ENCODE results near the gene ITGA1.

The ITGA1 gene

GRCh38 chr5:52909192-52909591, 121.5 kb downstream of the ITGA1 start (continued):
- TF ChIP-seq ZNF169 (tag by site-specific recombination; IDR thresholded peaks at IDR 0.05) = no peak
- TF ChIP-seq ZNF341 (tag by site-specific recombination; IDR thresholded peaks at IDR 0.05; ENCODE audit: low read depth) = no peak
- TF ChIP-seq, protein P1, sequence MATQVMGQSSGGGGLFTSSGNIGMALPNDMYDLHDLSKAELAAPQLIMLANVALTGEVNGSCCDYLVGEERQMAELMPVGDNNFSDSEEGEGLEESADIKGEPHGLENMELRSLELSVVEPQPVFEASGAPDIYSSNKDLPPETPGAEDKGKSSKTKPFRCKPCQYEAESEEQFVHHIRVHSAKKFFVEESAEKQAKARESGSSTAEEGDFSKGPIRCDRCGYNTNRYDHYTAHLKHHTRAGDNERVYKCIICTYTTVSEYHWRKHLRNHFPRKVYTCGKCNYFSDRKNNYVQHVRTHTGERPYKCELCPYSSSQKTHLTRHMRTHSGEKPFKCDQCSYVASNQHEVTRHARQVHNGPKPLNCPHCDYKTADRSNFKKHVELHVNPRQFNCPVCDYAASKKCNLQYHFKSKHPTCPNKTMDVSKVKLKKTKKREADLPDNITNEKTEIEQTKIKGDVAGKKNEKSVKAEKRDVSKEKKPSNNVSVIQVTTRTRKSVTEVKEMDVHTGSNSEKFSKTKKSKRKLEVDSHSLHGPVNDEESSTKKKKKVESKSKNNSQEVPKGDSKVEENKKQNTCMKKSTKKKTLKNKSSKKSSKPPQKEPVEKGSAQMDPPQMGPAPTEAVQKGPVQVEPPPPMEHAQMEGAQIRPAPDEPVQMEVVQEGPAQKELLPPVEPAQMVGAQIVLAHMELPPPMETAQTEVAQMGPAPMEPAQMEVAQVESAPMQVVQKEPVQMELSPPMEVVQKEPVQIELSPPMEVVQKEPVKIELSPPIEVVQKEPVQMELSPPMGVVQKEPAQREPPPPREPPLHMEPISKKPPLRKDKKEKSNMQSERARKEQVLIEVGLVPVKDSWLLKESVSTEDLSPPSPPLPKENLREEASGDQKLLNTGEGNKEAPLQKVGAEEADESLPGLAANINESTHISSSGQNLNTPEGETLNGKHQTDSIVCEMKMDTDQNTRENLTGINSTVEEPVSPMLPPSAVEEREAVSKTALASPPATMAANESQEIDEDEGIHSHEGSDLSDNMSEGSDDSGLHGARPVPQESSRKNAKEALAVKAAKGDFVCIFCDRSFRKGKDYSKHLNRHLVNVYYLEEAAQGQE (tag by site-specific recombination; IDR thresholded peaks at IDR 0.05) = no peak
- no peak for TF ChIP-seq ZBTB8A (tag by site-specific recombination; IDR thresholded peaks at IDR 0.05)
- no peak for TF ChIP-seq SCRT1 (tag by site-specific recombination; IDR thresholded peaks at IDR 0.05; ENCODE audit: borderline replicate concordance)
- no peak for TF ChIP-seq ZNF830 (tag by site-specific recombination; IDR thresholded peaks at IDR 0.05; ENCODE audit: low read depth)
- no peak for TF ChIP-seq ZBTB21 (tag by site-specific recombination; IDR thresholded peaks at IDR 0.05)
- no peak for TF ChIP-seq ZNF530 (tag by site-specific recombination; IDR thresholded peaks at IDR 0.05; ENCODE audit: low read depth)
- TF ChIP-seq, protein P2, sequence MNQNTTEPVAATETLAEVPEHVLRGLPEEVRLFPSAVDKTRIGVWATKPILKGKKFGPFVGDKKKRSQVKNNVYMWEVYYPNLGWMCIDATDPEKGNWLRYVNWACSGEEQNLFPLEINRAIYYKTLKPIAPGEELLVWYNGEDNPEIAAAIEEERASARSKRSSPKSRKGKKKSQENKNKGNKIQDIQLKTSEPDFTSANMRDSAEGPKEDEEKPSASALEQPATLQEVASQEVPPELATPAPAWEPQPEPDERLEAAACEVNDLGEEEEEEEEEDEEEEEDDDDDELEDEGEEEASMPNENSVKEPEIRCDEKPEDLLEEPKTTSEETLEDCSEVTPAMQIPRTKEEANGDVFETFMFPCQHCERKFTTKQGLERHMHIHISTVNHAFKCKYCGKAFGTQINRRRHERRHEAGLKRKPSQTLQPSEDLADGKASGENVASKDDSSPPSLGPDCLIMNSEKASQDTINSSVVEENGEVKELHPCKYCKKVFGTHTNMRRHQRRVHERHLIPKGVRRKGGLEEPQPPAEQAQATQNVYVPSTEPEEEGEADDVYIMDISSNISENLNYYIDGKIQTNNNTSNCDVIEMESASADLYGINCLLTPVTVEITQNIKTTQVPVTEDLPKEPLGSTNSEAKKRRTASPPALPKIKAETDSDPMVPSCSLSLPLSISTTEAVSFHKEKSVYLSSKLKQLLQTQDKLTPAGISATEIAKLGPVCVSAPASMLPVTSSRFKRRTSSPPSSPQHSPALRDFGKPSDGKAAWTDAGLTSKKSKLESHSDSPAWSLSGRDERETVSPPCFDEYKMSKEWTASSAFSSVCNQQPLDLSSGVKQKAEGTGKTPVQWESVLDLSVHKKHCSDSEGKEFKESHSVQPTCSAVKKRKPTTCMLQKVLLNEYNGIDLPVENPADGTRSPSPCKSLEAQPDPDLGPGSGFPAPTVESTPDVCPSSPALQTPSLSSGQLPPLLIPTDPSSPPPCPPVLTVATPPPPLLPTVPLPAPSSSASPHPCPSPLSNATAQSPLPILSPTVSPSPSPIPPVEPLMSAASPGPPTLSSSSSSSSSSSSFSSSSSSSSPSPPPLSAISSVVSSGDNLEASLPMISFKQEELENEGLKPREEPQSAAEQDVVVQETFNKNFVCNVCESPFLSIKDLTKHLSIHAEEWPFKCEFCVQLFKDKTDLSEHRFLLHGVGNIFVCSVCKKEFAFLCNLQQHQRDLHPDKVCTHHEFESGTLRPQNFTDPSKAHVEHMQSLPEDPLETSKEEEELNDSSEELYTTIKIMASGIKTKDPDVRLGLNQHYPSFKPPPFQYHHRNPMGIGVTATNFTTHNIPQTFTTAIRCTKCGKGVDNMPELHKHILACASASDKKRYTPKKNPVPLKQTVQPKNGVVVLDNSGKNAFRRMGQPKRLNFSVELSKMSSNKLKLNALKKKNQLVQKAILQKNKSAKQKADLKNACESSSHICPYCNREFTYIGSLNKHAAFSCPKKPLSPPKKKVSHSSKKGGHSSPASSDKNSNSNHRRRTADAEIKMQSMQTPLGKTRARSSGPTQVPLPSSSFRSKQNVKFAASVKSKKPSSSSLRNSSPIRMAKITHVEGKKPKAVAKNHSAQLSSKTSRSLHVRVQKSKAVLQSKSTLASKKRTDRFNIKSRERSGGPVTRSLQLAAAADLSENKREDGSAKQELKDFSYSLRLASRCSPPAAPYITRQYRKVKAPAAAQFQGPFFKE (tag by site-specific recombination; IDR thresholded peaks at IDR 0.05; ENCODE audit: borderline replicate concordance) = no peak
- no peak for TF ChIP-seq RBAK (tag by site-specific recombination; IDR thresholded peaks at IDR 0.05)
- TF ChIP-seq ZNF623 (tag by site-specific recombination; IDR thresholded peaks at IDR 0.05) = no peak
- TF ChIP-seq ZNF121 (tag by site-specific recombination; IDR thresholded peaks at IDR 0.05) = no peak
- TF ChIP-seq ZNF324 (tag by site-specific recombination; IDR thresholded peaks at IDR 0.05) = no peak
- TF ChIP-seq ZBTB44 (tag by site-specific recombination; IDR thresholded peaks at IDR 0.05) = no peak

DNA sequence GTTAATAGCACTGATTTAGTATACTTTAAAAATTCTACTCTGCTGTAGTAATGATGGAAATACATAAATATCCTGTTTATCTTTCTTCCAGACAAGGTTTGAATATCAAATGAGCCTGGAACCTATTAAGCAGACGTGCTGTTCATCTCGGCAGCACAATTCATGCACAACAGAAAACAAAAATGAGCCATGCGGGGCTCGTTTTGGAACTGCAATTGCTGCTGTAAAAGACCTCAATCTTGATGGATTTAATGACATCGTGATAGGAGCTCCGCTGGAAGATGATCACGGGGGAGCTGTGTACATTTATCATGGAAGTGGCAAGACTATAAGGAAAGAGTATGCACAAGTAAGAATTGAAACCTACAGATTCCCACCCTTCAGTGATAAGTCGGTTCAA, 122.4 kb downstream of the ITGA1 start:
- H3K9me3 ChIP-seq (ENCODE audit: control insufficient read depth, insufficient read depth, low read depth, low read length) = no peaks in the 10 kb centered on the region
- H3K36me3 ChIP-seq (ENCODE audit: control insufficient read depth in 2 of 2, insufficient read depth in 1 of 2, low read length in 2 of 2) = no peaks in the 10 kb centered on the region
- CTCF ChIA-PET = no interaction called here
- TF ChIP-seq ZNF398 (tag by site-specific recombination; IDR thresholded peaks at IDR 0.05) = no peak
- no peak for TF ChIP-seq ZNF530 (tag by site-specific recombination; IDR thresholded peaks at IDR 0.05; ENCODE audit: low read depth)
- no peak for TF ChIP-seq ZNF26 (tag by site-specific recombination; IDR thresholded peaks at IDR 0.05)
- no peak for TF ChIP-seq ZNF660 (tag by site-specific recombination; IDR thresholded peaks at IDR 0.05)
- no peak for TF ChIP-seq ZNF549 (tag by site-specific recombination; IDR thresholded peaks at IDR 0.05)
- TF ChIP-seq ZNF302 (tag by site-specific recombination; IDR thresholded peaks at IDR 0.05; ENCODE audit: low read depth) = no peak
- POLR2A ChIA-PET = no interaction called here
- H3K4me1 ChIP-seq (ENCODE audit: control insufficient read depth, insufficient read depth, low read length) = peaks cover 6% of the 10 kb centered on the region; the same call in 1 of the 2 replicates
- no peak overlapping the region for H3K4me3 ChIP-seq (ENCODE audit: low read depth, low read length)
- H3K27ac ChIP-seq (ENCODE audit: extremely low read depth, low read depth, low read length) = no peak overlapping the region
